GM10266 (cell line): ENCODE measurements around the gene PFKL.

Experiments used
- DNase-seq: peaks from one replicate; pipeline ENCODE4 v3.0.0; 2012; ENCODE audit errors: extremely low spot score
- CTCF ChIP-seq: IDR thresholded peaks from 2 replicates; pipeline ENCODE4 v1.5.1; 2012; ENCODE audit warnings: mild to moderate bottlenecking, low read depth; ENCODE audit not compliant: control insufficient read depth, insufficient read depth; ENCODE audit errors: missing control alignments

PFKL gene

GRCh38 chr21:44330698-44331097, 30.8 kb downstream of the PFKL start:
- TF ChIP-seq CTCF, result no peak
- no peak for DNase-seq

GRCh38 chr21:44331209-44331608, 31.4 kb downstream of the PFKL start:
- DNase-seq, result no peak
- TF ChIP-seq CTCF, result no peak

- TF ChIP-seq CTCF, result no peak
- no peak for DNase-seq
Measured at GRCh38 chr21:44331650-44332307, 31.9 kb downstream of the PFKL start.

- no peak for DNase-seq
- no peak for TF ChIP-seq CTCF
Measured at GRCh38 chr21:44332383-44332782, 32.5 kb downstream of the PFKL start.

- DNase-seq, result no peak
- TF ChIP-seq CTCF, result no peak
Measured at GRCh38 chr21:44332965-44333364, 33.1 kb downstream of the PFKL start.

GRCh38 chr21:44333509-44334328, 33.9 kb downstream of the PFKL start:
- DNase-seq, result no peak
- TF ChIP-seq CTCF, result no peak
